Panc1 (cell line): ENCODE data around the gene NPR3. TPM values are rescaled to one million over a fixed set of nuclear protein-coding genes. Genes with fewer than 3 reads are reported as not detected.

ENCODE experiments used
- ATAC-seq: fragments of 200-7000 bp; cut with Tn5 transposase; 2 replicates; pipeline ENCODE4 v1.9.1; 2020; ENCODE audit warnings: mild to moderate bottlenecking, moderate library complexity
- BruUV-seq: library from RNA; stranded (reverse); fragments of 400-500 nt; replicated peaks from 2 replicates; lab custom pipeline; 2021; lab: Mats Ljungman, UMichigan
- CTCF ChIA-PET: fragments of 300-600 bp; sonication (Branson Sonifier 250); formaldehyde crosslinking; loops from one replicate; lab custom pipeline; 2022; ENCODE audit warnings: antibody characterized with exemption; lab: Charles Lee
- POLR2A ChIA-PET: fragments of 300-600 bp; sonication (Branson Sonifier 250); formaldehyde crosslinking; loops from one replicate; lab custom pipeline; 2022; ENCODE audit warnings: antibody characterized with exemption; lab: Charles Lee
- DNase-seq: peaks from one replicate; pipeline ENCODE4 v3.0.0-alpha.2; 2010; ENCODE audit warnings: low read depth, low spot score
- H3K27ac ChIP-seq: 2 replicates; pipeline ENCODE4 v1.5.1; 2011; ENCODE audit warnings: mild to moderate bottlenecking, low read length, inconsistent platforms
- H3K27me3 ChIP-seq: fragments of 200-500 bp; sonication (Bioruptor generic); 2 replicates; pipeline ENCODE4 v1.6.0; 2014; ENCODE audit warnings: low read length, inconsistent platforms; ENCODE audit not compliant: control insufficient read depth, insufficient read depth
- H3K36me3 ChIP-seq: fragments of 200-500 bp; sonication (Bioruptor generic); 2 replicates; pipeline ENCODE4 v1.5.1; 2014; ENCODE audit warnings: inconsistent platforms, mild to moderate bottlenecking, low read length, moderate library complexity; ENCODE audit not compliant: control insufficient read depth, insufficient read depth
- H3K4me1 ChIP-seq: 2 replicates; pipeline ENCODE4 v1.5.1; 2011; ENCODE audit warnings: inconsistent platforms, mild to moderate bottlenecking, low read length, moderate library complexity; ENCODE audit not compliant: control insufficient read depth, insufficient read depth
- H3K4me3 ChIP-seq, 2 experiments: 2 replicates each; pipeline ENCODE4 v1.5.1; 2011 to 2012; ENCODE audit warnings: low read depth in 2 of 2, low read length in 2 of 2, mild to moderate bottlenecking in 2 of 2, inconsistent platforms in 1 of 2, moderate library complexity in 1 of 2
- H3K9me3 ChIP-seq: fragments of 200-500 bp; sonication (Bioruptor generic); 2 replicates; pipeline ENCODE4 v1.5.1; 2014; ENCODE audit warnings: low read depth, mild to moderate bottlenecking, inconsistent platforms, low read length, moderate library complexity; ENCODE audit not compliant: control insufficient read depth, insufficient read depth
- POLR2AphosphoS5 ChIP-seq: IDR thresholded peaks from 2 replicates; pipeline ENCODE4 v1.6.1; 2012; ENCODE audit warnings: mild to moderate bottlenecking, low read depth, low read length, moderate library complexity
- REST ChIP-seq, 2 experiments: IDR thresholded peaks; 2 replicates each; pipeline ENCODE4 v1.6.1; 2011 to 2012; ENCODE audit warnings: low read depth in 2 of 2, control low read depth in 1 of 2, low read length in 1 of 2, mild to moderate bottlenecking in 1 of 2, moderate library complexity in 1 of 2; ENCODE audit not compliant: insufficient read depth in 1 of 2
- SIN3A ChIP-seq: IDR thresholded peaks from 2 replicates; pipeline ENCODE4 v1.6.1; 2012; ENCODE audit warnings: low read depth, mild to moderate bottlenecking, low read length, moderate library complexity, borderline replicate concordance; ENCODE audit not compliant: insufficient read depth
- TCF7L2 ChIP-seq: IDR thresholded peaks from 2 replicates; pipeline ENCODE4 v1.6.1; 2011; ENCODE audit warnings: mild to moderate bottlenecking, low read depth, low read length, inconsistent platforms
- in situ Hi-C: cut with HindIII; loops from 2 replicates; pipeline ENCODE4 v1.10.0; 2016; ENCODE audit warnings: low sequenced_read_pairs, low pct_unique_long_range_greater_than_20kb
- intact Hi-C: fragments of 100-400 bp; cut with micrococcal nuclease; formaldehyde crosslinking; loops from one replicate; pipeline ENCODE4 v1.10.0; 2022; ENCODE audit not compliant: unreplicated experiment
- total RNA-seq: library from RNA; stranded (reverse); gene quantifications from one replicate; pipeline ENCODE4 v1.2.1, GENCODE V29; 2021; ENCODE audit not compliant: unreplicated experiment
- TF ChIP-seq, protein P1 (sequence below): fragments of 450-650 bp; IDR thresholded peaks from 2 replicates; pipeline ENCODE4 v1.5.1; 2017; ENCODE audit warnings: mild to moderate bottlenecking

The NPR3 gene
- total RNA-seq, 1 experiment from 2014 or later = 0.10 TPM

DNA sequence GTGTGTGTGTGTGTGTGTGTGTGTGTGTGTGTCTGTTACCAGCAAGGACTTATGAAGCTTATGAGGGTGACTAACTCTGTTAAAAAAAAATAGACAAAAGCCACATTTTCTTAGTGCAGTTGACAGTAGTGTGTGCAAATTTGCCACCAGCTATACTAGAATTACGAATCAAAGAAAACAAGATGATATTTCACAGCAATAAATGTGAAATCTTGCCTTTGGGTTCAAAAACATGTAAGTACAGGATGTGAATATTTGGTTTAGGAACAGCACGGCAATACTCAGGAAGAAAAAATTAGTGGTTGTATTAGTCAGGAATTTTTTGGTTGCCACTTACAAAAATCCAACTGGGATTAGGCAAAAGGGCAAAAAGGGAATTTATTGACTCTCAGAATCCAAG is 117.4 kb downstream of the NPR3 start:
- Histone ChIP-seq H3K27me3 (no peaks in the 10 kb centered on the region), H3K4me3 (no peak overlapping the region), H3K4me1 (no peaks in the 10 kb centered on the region), H3K9me3 (no peaks in the 10 kb centered on the region), H3K27ac (no peak overlapping the region), H3K36me3 (no peaks in the 10 kb centered on the region)
- BruUV-seq = no TSS peak
- ATAC-seq (no peak), DNase-seq (no peak)
- ChIA-PET POLR2A (no interaction called here), CTCF (no interaction called here)
- in situ Hi-C loops = no loop called here
- TF ChIP-seq SIN3A = no peak
- TF ChIP-seq, protein P1, sequence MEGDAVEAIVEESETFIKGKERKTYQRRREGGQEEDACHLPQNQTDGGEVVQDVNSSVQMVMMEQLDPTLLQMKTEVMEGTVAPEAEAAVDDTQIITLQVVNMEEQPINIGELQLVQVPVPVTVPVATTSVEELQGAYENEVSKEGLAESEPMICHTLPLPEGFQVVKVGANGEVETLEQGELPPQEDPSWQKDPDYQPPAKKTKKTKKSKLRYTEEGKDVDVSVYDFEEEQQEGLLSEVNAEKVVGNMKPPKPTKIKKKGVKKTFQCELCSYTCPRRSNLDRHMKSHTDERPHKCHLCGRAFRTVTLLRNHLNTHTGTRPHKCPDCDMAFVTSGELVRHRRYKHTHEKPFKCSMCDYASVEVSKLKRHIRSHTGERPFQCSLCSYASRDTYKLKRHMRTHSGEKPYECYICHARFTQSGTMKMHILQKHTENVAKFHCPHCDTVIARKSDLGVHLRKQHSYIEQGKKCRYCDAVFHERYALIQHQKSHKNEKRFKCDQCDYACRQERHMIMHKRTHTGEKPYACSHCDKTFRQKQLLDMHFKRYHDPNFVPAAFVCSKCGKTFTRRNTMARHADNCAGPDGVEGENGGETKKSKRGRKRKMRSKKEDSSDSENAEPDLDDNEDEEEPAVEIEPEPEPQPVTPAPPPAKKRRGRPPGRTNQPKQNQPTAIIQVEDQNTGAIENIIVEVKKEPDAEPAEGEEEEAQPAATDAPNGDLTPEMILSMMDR = no peak
- TF ChIP-seq TCF7L2 = no peak
- TF ChIP-seq REST (IDR thresholded peaks at IDR 0.05; ENCODE audit: insufficient read depth in 1 of 2, low read depth in 2 of 2, low read length in 1 of 2) = no peak
- TF ChIP-seq POLR2AphosphoS5 = no peak
- intact Hi-C loops = no loop called here

- intact Hi-C loops (no loop called here), in situ Hi-C loops (no loop called here)
- Histone ChIP-seq H3K4me1 (no peaks in the 10 kb centered on the region), H3K4me3 (no peak overlapping the region), H3K27me3 (no peaks in the 10 kb centered on the region), H3K27ac (no peak overlapping the region), H3K36me3 (no peaks in the 10 kb centered on the region), H3K9me3 (no peaks in the 10 kb centered on the region)
- ChIA-PET CTCF (no interaction called here), POLR2A (no interaction called here)
- ATAC-seq (no peak), DNase-seq (no peak)
- BruUV-seq = no TSS peak
- TF ChIP-seq SIN3A (no peak), POLR2AphosphoS5 (no peak), TCF7L2 (no peak)
- TF ChIP-seq, protein P1 = no peak
Observed at GRCh38 chr5:32831624-32832023, 120.5 kb downstream of the NPR3 start.
